PC-9 (cell line): ENCODE measurements around the gene OR9A4.

Experiments
- EZH2 ChIP-seq: fragments of 200-600 bp; sonication (generic); IDR thresholded peaks from 2 replicates; pipeline ENCODE4 v1.8.0; 2017; ENCODE audit warnings: antibody characterized with exemption, low read depth
- TF ChIP-seq, protein P1 (sequence below): fragments of 200-600 bp; sonication (generic); conservative IDR thresholded peaks from 2 replicates; pipeline ENCODE4 v1.6.1; 2017; ENCODE audit warnings: mixed run types, antibody characterized with exemption, mild to moderate bottlenecking, moderate library complexity

DNA sequence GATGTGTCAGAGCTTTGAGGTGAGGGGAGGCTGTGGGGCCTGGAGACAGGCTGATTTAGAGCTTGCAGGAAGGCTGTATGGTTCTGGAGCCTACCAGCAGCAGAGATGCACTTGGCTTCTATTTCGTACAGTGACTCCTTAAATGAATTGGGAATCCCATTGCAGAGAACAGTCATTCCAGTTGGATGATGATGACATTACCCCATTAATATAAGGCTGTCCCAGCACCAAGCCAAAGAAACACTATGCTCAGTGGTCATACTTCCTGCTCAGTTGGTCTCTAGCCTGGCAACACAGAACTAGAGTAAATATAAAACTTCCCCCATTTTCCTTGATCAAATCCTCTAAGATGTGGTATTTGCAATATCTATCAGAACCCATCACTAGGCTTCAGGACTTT, 36.3 kb downstream of the OR9A4 start:
- TF ChIP-seq, protein P1, sequence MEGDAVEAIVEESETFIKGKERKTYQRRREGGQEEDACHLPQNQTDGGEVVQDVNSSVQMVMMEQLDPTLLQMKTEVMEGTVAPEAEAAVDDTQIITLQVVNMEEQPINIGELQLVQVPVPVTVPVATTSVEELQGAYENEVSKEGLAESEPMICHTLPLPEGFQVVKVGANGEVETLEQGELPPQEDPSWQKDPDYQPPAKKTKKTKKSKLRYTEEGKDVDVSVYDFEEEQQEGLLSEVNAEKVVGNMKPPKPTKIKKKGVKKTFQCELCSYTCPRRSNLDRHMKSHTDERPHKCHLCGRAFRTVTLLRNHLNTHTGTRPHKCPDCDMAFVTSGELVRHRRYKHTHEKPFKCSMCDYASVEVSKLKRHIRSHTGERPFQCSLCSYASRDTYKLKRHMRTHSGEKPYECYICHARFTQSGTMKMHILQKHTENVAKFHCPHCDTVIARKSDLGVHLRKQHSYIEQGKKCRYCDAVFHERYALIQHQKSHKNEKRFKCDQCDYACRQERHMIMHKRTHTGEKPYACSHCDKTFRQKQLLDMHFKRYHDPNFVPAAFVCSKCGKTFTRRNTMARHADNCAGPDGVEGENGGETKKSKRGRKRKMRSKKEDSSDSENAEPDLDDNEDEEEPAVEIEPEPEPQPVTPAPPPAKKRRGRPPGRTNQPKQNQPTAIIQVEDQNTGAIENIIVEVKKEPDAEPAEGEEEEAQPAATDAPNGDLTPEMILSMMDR: no peak
- TF ChIP-seq EZH2: no peak
